Measurements from ENCODE around the gene LCE1C.

Gene LCE1C

GRCh38 chr1:152824964-152825363 lies 18.5 kb upstream of the LCE1C start:
- Histone ChIP-seq H3K4me2 (ENCODE audit: low read length) (no peak overlapping the region), H3K27me3 (ENCODE audit: control insufficient read depth, insufficient read depth, low read length) (no peaks in the 10 kb centered on the region), H3K4me3 (ENCODE audit: low read depth, low read length) (no peak overlapping the region), H3K36me3 (ENCODE audit: control insufficient read depth, insufficient read depth, low read length) (no peaks in the 10 kb centered on the region), H3K4me1 (no peaks in the 10 kb centered on the region), H3K27ac (no peak overlapping the region), H3K9me3 (ENCODE audit: control insufficient read depth, low read length) (no peaks in the 10 kb centered on the region), H3K9ac (no peak overlapping the region), H3K79me2 (no peaks in the 10 kb centered on the region), H2AFZ (no peak overlapping the region)
- TF ChIP-seq, protein P1, sequence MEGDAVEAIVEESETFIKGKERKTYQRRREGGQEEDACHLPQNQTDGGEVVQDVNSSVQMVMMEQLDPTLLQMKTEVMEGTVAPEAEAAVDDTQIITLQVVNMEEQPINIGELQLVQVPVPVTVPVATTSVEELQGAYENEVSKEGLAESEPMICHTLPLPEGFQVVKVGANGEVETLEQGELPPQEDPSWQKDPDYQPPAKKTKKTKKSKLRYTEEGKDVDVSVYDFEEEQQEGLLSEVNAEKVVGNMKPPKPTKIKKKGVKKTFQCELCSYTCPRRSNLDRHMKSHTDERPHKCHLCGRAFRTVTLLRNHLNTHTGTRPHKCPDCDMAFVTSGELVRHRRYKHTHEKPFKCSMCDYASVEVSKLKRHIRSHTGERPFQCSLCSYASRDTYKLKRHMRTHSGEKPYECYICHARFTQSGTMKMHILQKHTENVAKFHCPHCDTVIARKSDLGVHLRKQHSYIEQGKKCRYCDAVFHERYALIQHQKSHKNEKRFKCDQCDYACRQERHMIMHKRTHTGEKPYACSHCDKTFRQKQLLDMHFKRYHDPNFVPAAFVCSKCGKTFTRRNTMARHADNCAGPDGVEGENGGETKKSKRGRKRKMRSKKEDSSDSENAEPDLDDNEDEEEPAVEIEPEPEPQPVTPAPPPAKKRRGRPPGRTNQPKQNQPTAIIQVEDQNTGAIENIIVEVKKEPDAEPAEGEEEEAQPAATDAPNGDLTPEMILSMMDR (IDR thresholded peaks at IDR 0.05) = no peak

GRCh38 chr1:152823294-152823693 lies 16.8 kb upstream of the LCE1C start:
- Histone ChIP-seq H3K4me1 (peaks cover 3% of the 10 kb centered on the region), H3K4me3 (ENCODE audit: low read depth, low read length) (no peak overlapping the region), H2AFZ (no peak overlapping the region), H3K79me2 (no peaks in the 10 kb centered on the region), H3K9me3 (ENCODE audit: control insufficient read depth, low read length) (no peaks in the 10 kb centered on the region), H3K27ac (no peak overlapping the region), H3K4me2 (ENCODE audit: low read length) (no peak overlapping the region), H3K27me3 (ENCODE audit: control insufficient read depth, insufficient read depth, low read length) (no peaks in the 10 kb centered on the region), H3K9ac (no peak overlapping the region), H3K36me3 (ENCODE audit: control insufficient read depth, insufficient read depth, low read length) (no peaks in the 10 kb centered on the region)
- TF ChIP-seq, protein P1 (IDR thresholded peaks at IDR 0.05) = no peak

- Histone ChIP-seq H3K9me3 (ENCODE audit: control insufficient read depth, low read length) (no peaks in the 10 kb centered on the region), H3K27me3 (ENCODE audit: control insufficient read depth, insufficient read depth, low read length) (no peaks in the 10 kb centered on the region), H3K36me3 (ENCODE audit: control insufficient read depth, insufficient read depth, low read length) (no peaks in the 10 kb centered on the region), H3K27ac (no peak overlapping the region), H3K4me3 (ENCODE audit: low read depth, low read length) (no peak overlapping the region), H2AFZ (no peak overlapping the region), H3K79me2 (no peaks in the 10 kb centered on the region), H3K9ac (no peak overlapping the region), H3K4me2 (ENCODE audit: low read length) (no peak overlapping the region), H3K4me1 (peaks cover 3% of the 10 kb centered on the region)
- TF ChIP-seq, protein P1 (IDR thresholded peaks at IDR 0.05) = no peak
These were observed 10.9 kb upstream of the LCE1C start for GRCh38 chr1:152817309-152817708.

- H3K4me3 ChIP-seq (ENCODE audit: low read depth, low read length) = no peak within 1 kb of the TSS
- no peaks in the 10 kb centered on the region for H3K27me3 ChIP-seq (ENCODE audit: control insufficient read depth, insufficient read depth, low read length)
- H3K36me3 ChIP-seq (ENCODE audit: control insufficient read depth, insufficient read depth, low read length) = no peaks in the 10 kb centered on the region
- TF ChIP-seq, protein P1 (IDR thresholded peaks at IDR 0.05) = no peak
- H3K27ac ChIP-seq = no peak within 1 kb of the TSS
- no peak within 1 kb of the TSS for H3K9ac ChIP-seq
- no peaks in the 10 kb centered on the region for H3K79me2 ChIP-seq
- no peak within 1 kb of the TSS for H3K4me2 ChIP-seq (ENCODE audit: low read length)
- H2AFZ ChIP-seq = no peak within 1 kb of the TSS
- H3K4me1 ChIP-seq = no peaks in the 10 kb centered on the region
- H3K9me3 ChIP-seq (ENCODE audit: control insufficient read depth, low read length) = no peaks in the 10 kb centered on the region
These were observed 5.2 kb upstream of the LCE1C start, which contains the start of gene LCE1B for GRCh38 chr1:152811671-152812070. LCE1B (plus strand) TSS chr1:152811971; CDS start chr1:152812447, 476 bp downstream.

GRCh38 chr1:152811050-152811449 lies 4.6 kb upstream of the LCE1C start:
- no peak overlapping the region for H2AFZ ChIP-seq
- H3K27me3 ChIP-seq (ENCODE audit: control insufficient read depth, insufficient read depth, low read length) = no peaks in the 10 kb centered on the region
- H3K9ac ChIP-seq = no peak overlapping the region
- H3K9me3 ChIP-seq (ENCODE audit: control insufficient read depth, low read length) = no peaks in the 10 kb centered on the region
- H3K4me1 ChIP-seq = no peaks in the 10 kb centered on the region
- no peak overlapping the region for H3K4me2 ChIP-seq (ENCODE audit: low read length)
- H3K79me2 ChIP-seq = no peaks in the 10 kb centered on the region
- TF ChIP-seq, protein P1 (IDR thresholded peaks at IDR 0.05) = no peak
- no peak overlapping the region for H3K27ac ChIP-seq
- H3K4me3 ChIP-seq (ENCODE audit: low read depth, low read length) = no peak overlapping the region
- H3K36me3 ChIP-seq (ENCODE audit: control insufficient read depth, insufficient read depth, low read length) = no peaks in the 10 kb centered on the region
